ENCODE results near the gene CASP8AP2.
A peak's percentile ranks its signal among the peaks of the same experiment; 100 is the strongest.
"Not testable (repeated sequence)": the region's sequence is repeated elsewhere in the genome, so short reads cannot be mapped to it uniquely, and the experiment has no call there.

CASP8AP2 gene

DNA sequence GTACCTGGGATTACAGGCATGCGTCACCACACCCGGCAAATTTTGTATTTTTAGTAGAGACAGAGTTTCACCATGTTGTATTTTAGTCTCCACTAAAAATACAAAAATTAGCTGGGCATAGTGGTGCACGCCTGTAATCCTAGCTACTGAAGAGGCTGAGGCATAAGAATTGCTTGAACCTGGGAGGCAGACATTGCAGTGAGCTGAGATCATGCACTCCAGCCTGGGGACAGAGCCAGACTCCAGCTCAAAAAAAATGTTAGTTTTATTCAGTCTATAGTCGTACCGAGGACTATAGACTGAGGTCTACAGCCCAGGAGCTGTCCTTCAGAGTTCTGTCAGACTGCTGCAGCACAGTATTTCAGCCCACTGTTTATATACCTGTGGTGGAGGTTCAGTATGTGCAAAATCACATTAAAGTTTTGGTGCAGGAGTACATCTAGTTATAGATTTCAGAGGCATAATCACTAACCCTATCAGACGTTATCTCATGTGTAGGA lies 3.6 kb upstream of the CASP8AP2 start:
- no peak for DNase-seq

DNA sequence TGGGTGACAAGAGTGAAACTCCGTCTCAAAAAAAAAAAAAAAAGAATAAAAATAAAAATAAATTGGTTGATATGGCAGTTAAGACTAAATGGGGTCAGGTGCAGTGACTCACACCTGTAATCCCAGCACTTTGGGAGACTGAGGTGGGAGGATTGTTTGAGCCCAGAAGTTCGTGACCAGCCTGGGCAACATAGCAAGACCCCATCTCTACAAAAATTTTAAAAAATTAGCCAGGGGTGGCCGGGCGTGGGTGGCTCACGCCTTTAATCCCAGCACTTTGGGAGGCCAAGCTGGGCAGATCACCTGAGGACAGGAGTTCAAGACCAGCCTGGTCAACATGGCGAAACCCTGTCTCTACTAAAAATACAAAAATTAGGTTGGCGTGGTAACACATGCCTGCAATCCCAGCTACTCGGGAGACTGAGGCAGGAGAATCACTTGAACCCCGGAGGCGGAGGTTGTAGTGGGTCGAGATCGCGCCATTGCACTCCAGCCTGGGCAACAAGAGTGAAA lies 1.1 kb upstream of the CASP8AP2 start:
- DNase-seq: not testable (repeated sequence)

DNA sequence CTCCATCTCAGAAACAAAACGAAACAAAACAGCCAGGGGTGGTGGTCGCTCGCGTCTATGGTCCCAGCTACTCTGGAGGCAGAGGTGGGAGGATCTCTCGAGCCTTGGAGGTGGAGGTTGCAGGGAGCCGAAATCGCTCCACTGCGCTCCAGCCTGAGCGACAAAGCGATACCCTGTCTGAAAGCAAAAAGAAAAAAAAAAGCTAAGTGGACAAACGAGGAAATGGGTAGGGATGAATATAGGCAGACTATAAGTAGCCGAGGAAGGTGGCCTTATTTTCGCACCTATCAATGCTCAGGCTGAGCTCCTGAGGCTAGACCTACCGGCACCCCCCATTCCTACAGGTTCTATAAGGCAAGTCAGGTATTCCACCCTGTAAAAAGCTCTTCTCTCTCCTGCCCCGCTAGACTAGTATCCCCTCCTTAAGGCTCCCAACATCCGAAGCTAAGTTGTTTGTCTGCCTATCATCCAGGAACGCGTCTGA lies 650 bp upstream of the CASP8AP2 start:
- no peak for DNase-seq

DNA sequence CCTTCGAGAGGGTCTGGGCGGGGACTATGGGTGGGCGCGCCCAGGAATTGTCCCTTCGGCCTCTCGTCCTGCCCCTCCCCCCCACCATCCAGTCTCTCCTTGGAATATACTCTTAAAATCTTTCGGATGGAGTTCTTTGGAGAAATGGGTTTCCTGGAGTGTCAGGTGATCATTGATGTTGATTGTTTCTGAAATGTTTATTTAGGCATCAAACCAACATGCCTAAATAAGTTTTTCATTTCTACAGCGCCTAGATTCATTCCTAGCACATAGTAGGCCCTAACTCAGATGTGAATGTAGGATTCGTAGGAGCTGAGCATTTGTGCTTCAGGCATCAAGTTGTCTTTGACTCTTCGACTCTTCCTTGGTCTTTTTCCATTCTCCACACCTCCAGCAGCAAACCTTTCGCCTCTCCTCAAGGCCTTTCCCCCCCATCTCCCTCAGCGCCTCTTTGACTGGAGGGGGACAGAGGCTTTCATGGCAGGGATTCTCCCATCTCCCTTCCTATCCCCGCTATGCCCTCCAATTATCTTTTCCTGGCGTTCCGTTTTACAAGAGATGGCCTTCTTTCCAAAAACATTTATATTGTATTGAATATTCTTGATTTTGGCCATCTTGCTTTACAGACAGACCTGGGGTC lies 610 bp downstream of the CASP8AP2 start:
- DNase-seq: no peak

DNA sequence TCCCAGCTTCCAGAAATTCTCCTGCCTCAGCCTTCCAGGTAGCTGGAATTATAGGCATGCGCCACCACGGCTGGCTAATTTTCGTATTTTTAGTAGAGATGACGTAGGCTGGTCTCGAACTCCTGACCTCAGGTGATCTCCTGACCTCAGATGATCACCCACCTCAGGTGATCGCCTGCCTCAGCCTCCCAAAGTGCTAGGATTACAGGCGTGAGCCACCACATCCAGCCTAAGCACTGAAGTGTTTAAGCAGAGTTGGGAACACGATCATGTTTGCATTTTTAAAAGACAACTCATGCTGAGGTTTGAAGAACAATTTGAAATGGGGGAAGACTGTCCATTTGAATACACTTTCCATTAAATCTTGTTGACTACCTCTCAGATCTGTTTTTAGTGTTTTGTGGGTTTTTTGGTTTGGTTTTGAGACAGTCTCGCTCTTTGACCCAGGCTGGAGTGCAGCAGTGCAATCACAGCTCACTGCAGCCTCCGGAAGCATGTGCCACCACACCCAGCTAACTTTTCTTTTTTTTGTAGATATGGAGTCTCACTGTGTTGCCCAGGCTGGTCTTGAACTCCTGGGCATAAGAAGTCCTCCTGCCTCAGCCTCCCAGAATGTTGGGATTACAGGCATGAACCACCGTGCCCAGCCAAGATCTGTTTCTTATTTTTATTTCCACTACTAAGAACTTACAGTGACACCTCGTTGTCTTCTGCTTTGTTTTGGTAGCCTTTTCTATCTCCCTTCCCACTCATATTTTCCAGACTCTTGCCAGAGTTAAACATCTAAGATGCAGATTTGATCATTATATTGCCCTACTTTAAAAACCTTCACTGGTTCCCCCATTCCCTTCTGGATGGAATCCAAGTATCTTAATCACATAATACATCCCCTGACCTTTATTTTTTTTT lies 5.5 kb downstream of the CASP8AP2 start:
- peak; percentile 47 for DNase-seq

DNA sequence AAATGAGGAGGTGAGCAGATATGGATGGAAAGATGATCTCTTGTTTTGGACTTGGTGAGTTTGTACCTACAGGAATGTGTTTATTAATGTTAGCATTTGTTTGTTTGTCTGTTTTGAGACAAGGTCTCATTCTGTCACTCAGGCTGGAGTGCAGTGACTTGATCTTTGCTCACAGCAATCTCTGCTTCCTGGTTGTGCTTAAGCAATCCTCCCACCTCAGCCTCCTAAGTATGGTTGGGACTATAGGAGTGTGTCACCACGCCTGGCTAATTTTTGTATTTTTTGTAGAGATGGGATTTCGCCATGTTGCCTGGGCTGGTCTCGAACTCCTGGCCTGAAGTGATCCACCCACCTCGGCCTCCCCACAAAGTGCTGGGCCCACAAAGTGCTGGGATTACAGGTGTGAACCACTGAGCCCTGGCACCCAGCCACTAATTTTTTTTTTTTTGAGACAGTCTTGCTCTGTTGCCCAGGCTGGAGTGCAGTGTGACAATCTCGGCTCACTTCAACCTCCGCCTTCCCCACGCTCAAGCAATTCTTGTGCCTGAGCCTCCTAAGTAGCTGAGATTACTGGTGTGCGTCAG lies 7.1 kb downstream of the CASP8AP2 start:
- DNase-seq: no peak

DNA sequence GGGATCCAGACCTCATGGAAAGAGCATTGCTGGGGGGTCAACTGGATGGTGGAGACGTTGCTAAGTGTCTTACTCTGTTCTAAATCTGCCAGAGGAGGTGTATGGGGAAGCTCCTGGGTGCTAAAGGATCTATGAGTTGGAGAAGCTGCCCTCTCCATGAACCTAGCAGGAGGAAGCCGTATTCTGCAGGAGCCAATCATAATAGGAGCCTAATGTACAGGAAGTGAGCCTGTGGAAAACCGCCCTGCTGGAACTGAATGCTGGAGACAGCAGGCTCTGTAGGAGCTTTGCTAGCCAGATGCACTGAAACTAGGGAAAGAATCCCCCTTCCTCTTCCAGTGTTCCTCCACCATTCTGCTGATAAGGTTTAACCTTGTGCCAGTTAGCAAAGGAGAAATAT lies 10.9 kb downstream of the CASP8AP2 start:
- no peak for DNase-seq

DNA sequence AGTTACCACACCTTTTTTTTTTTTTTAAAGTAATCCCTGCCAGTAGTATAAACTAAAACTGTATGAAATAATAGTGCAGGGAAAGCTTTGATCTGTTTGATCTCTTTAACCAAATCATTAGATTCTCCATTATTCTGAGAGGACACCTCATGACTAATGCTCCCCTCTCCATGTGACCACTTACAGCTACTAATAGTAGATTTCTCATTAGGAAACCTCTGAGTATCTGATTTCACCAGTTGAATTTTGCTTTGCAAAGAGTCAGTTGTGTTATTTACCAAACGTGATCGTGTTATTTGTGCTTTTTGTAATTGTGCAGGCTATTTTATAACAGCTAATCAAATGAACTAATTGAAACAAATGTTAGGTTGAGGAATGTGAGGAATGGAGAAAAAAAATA lies 12.5 kb downstream of the CASP8AP2 start:
- DNase-seq: no peak

DNA sequence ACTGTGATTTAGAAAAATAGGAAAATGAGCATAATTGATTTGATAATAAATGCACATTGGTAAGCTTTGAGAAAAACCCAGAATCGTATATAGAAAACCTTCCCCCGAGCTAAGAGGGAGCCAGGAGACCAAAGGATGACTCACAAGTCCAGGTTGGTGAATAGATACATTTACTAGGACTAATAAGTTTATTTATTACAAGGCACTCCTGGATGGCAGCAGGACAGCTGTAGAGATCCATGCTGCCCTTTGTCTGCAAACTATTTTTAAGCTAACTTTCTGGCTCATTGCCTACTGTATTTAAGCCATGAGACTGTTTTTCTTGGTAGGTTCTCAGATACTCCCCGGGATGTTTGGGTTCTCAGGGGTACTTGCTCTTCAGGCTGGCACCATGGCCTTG lies 13.4 kb downstream of the CASP8AP2 start:
- no peak for DNase-seq

DNA sequence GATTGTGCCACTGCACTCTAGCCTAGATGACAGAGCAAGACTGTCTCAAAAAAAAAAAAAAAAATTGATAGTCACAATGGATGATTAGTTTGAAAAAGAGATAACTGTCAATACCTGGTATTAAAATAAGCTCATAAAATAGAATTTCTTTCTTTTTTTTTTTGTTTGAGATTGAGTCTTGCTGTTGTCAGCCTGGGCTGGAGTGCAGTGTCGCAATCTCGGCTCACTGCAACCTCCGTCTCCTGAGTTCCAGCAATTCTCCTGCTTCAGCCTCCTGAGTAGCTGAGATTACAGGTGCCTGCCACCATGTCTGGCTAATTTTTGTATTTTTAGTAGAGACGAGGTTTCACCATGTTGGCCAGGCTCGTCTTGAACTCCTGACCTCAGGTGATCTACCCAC lies 17.8 kb downstream of the CASP8AP2 start:
- not testable (repeated sequence) for DNase-seq

DNA sequence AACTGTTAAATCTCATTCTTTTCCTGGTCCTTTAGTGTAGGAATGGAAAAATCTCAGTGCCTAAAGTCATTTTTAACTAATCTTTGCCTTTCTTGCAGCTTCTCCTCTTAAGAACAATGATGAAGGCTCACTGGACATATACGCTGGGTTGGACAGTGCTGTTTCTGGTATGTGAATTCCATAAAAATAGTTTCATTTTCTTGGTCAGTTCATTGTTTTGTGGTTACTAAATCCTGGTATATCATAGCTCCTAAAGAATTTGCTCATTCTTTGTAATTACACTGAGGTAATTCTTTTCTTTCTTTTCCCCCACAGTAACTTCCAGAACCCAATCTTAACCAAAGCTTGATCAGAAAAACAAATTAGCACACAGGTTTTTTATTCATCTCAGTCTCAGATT lies 23.4 kb downstream of the CASP8AP2 start:
- no peak for DNase-seq

DNA sequence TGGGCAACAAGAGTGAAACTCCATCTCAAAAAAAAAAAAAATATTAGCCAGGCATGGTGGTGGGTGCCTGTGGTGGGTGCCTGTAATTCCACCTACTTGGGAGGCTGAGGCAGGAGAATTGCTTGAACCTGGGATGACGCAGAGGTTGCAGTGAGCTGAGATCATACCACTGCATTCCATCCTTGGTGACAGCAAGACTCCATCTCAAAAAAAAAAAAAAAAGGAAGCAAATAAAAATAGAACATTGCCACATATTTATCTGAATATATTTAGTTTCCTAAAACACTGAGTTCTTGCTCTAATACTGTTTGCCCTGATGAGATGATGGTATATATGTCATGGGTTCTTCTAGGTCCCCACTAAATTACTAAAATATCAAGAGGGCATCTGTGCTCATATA lies 28.4 kb downstream of the CASP8AP2 start:
- DNase-seq: no peak

DNA sequence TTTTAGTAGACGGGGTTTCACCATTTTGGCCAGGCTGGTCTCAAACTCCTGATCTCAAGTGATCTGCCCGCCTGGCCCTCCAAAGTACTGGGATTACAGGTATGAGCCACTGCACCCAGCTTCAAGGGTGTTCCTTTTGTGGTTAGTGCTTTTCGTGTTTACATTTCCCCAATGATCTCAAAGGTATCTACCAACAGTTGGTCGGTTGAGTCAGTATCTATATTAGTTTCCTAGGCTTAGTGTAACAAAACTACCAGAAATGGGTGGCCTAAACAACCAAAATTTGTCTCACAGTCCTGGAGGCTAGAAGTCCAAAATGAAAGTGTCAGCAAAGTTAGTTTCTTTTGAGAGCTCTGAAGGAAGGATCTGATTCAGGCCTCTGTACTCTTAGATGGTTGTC lies 30.1 kb downstream of the CASP8AP2 start:
- no peak for DNase-seq

DNA sequence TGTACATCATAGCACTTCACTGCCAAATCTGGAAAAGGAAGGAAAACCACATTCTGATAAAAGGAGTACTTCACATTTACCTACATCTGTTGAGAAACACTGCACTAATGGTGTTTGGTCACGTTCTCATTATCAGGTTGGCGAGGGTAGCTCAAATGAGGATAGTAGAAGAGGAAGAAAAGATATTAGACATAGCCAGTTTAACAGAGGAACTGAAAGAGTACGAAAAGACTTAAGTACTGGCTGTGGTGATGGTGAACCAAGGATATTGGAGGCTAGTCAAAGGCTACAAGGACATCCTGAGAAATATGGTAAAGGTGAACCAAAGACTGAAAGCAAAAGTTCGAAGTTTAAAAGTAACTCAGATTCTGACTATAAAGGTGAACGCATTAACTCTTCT lies 32.6 kb downstream of the CASP8AP2 start:
- DNase-seq: no peak

DNA sequence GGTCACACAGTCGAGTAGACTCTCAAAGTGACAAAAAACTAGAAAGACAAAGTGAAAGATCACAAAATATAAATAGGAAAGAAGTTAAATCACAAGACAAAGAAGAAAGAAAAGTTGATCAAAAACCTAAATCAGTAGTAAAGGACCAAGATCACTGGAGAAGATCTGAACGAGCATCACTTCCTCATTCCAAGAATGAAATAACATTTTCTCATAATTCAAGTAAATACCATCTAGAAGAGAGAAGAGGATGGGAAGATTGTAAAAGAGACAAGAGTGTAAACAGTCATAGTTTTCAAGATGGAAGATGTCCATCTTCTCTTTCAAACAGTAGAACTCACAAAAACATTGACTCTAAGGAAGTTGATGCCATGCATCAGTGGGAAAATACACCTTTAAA lies 33.0 kb downstream of the CASP8AP2 start:
- DNase-seq: no peak

DNA sequence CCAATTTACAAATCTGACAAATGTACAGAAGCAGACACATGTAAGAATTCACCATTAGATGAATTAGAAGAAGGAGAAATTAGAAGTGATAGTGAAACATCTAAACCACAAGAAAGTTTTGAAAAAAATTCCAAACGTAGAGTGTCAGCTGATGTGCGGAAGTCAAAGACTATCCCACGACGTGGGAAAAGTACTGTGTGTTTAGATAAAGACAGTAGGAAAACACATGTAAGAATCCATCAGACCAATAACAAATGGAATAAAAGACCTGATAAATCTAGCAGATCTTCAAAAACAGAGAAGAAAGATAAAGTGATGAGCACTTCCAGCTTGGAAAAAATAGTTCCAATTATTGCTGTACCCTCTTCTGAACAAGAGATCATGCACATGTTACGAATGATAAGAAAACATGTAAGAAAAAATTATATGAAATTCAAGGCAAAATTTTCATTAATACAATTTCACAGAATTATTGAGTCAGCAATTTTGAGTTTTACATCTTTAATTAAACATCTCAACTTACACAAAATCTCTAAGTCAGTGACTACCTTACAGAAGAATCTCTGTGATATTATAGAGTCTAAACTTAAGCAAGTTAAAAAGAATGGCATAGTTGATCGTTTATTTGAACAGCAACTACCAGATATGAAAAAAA lies 36.5 kb downstream of the CASP8AP2 start:
- DNase-seq: no peak

DNA sequence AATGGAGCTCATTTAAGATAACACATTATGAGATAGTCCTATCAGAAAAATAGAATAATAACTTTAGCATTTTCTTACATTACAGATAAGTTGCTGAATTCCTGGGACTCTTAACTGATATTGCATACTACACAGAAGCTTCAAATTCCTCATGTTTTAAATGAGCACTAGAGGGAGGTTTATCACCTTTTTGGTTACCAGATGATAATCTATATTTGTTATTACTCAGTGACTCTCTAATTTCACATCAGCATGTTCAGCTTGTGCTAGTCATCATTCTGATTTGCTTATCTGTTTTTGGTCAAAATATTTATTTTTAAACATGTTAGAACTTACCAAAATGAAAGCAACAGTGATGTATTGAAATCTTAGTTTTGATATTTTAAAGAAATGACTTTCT lies 44.0 kb downstream of the CASP8AP2 start:
- DNase-seq: no peak

DNA sequence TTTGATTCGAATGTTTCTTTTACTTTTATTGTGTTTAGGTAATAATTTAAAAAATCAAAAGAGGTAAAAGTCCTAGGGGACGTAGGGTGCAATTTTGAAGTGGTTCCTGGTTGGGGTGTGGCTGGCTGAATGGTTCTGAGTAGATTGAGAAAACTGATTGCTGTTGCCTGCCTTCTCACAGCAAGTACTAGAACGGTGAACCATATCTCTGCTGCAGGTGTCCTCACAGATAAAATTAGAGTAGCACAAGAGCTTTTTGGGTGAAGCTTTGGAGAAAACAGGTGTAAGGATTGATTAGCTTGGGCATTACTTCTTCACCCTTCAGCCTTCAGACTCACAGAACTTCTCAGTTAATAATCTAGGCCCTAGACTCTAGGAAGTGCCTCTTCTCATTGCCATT lies 44.8 kb downstream of the CASP8AP2 start:
- no peak for DNase-seq

DNA sequence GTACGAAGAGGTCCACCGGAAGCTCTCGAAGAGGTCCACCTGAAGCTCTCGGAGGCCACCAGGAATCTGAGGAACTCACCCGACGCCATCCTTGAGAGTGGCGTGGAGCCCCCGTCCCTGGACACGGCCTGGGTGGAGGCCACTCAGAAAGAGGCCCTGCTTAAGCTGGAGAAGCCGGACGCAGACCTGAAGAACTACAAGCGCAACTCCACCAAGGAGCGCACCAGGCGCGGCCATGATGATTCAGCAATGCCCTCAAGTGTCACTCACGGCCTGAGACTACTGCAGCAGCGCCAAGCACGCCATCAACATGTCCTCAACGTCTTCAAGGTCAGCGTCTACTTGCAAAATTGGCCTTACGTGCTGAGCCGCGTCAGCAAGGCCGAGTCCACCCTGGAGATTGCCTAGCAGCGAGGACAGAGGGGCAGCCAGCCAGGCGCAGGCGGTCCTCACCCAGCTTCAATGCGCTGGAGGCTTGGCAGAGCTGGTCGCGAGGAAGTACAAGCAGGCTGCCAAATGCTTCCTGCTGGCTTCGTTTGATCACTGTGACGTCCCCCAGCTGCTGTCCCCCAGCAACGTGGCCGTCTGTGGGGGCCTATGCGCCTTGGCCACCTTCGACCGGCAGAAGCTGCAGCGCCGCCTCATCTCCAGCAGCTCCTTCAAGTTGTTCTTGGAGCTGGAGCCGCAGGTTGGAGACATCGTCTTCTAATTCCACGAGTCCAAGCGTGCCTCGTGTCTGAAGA lies 56.9 kb downstream of the CASP8AP2 start:
- no peak for DNase-seq

DNA sequence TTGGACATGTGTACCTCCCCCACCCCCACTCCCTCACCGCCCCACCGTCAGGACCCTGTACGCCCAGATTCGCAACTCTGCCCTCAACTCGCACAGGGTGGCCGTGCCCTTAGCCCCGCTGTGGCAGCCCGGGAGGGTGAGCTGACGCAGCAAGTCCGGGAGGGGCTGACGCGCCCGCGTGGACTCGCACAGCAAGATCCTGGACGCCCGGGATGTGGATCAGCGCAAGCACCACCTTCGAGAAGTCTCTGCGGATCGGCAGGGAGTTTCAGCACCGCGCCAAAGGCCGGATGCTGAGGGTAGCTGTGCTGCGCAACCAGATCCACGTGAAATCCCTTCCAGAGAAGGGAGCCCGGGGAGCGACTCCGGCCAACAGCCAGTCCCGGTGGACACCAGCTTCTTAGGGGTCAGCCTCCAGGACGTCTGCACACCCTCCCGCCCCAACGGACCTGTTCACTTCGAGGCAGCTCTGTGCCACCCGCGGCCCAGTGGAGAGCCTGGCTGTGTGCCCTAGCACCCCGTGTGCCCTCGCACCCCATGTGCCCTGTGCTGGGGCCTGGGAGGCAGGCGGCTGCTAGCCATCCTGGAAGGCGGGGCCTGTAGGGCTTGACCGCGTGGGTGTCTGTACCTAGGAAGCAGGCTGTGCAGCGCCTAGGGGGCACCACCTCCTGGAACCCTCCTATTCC lies 57.9 kb downstream of the CASP8AP2 start:
- DNase-seq: no peak

DNA sequence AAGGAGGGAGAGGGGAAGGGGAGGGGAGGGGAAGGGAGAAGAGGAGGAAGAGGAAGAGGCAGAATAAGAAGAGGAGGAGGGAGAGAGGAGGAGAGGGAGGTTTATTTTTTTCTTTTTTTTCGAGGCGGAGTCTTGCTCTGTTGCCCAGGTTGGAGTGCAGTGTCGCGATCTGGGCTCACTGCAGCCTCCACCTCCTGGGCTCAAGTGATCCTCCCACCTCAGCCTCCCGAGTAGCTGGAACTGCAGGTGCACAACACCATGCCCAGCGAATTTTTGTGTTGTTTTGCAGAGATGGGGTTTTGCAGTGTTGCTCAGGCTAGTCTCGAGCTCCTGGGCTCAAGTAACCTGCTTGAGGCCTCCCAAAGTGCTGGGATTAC lies 58.4 kb downstream of the CASP8AP2 start:
- no peak for DNase-seq

DNA sequence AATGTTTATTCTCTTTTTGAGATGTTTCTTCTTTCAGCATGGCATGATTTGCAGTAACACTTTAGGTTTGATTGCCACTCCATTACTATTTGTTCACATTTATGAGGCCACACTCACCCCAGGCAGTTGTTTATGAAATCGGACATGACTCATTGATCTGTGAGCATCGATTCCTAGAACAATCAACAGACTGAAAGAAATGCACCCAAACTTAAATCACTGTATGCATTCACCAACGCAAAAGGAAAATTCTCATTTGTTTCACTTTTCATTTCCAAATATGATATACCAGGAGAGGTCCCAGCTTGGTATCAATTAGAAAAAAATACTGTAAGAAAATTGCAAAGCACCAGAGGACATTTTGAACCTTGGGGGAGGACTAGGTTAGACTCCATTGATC lies 59.2 kb downstream of the CASP8AP2 start:
- DNase-seq: no peak

Measured in CD4-positive, alpha-beta T cell treated with Interleukin-15 for 1 hour (primary cell).